ENCODE results near the gene FGG.

Gene FGG

DNA sequence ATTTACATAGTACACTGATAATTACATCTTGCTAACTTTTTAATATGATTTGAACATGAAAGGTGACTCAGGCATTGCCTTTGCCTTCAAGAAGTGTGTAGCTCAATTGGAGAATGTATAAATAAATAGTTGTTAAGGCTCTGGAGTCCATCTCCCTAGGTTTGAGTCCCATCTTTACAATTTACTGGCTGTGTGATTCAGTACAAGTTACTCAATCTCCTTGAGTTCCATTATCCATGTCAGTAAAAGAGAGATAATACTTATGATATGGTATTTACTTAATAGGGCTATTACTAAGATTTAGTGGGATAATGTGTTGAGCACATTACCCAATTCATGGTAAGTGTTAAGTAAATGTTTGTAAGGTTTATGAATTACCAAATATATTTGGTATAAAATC, 1.9 kb upstream of the FGG start:
- H3K4me3 ChIP-seq (ENCODE audit: low read depth, low read length) = no peak overlapping the region
- TF ChIP-seq, protein P1, sequence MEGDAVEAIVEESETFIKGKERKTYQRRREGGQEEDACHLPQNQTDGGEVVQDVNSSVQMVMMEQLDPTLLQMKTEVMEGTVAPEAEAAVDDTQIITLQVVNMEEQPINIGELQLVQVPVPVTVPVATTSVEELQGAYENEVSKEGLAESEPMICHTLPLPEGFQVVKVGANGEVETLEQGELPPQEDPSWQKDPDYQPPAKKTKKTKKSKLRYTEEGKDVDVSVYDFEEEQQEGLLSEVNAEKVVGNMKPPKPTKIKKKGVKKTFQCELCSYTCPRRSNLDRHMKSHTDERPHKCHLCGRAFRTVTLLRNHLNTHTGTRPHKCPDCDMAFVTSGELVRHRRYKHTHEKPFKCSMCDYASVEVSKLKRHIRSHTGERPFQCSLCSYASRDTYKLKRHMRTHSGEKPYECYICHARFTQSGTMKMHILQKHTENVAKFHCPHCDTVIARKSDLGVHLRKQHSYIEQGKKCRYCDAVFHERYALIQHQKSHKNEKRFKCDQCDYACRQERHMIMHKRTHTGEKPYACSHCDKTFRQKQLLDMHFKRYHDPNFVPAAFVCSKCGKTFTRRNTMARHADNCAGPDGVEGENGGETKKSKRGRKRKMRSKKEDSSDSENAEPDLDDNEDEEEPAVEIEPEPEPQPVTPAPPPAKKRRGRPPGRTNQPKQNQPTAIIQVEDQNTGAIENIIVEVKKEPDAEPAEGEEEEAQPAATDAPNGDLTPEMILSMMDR (IDR thresholded peaks at IDR 0.05; ENCODE audit: low read depth, low read length, missing control alignments) = no peak
- DNase-seq (ENCODE audit: low read depth) = no peak

DNA sequence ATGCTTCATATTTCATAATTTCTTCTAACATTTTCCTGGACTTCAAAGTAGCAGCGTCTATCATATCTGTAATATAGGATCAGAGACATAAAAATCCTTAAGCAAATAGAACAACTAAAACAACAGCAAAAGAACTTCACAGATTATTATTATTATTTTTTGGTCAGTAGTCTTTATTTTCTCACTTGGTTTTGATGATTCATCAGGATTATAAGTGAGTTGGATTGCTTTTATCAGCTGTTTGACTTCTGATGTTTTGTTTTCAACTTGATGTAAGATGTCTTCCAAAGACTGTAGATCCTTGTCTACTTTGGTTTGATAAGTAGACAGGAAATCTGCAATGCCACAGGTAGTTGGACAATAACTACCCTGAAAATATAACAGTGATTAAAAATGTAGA, 623 bp downstream of the FGG start:
- DNase-seq (ENCODE audit: low read depth) = no peak
- TF ChIP-seq, protein P1 (IDR thresholded peaks at IDR 0.05; ENCODE audit: low read depth, low read length, missing control alignments) = no peak

DNA sequence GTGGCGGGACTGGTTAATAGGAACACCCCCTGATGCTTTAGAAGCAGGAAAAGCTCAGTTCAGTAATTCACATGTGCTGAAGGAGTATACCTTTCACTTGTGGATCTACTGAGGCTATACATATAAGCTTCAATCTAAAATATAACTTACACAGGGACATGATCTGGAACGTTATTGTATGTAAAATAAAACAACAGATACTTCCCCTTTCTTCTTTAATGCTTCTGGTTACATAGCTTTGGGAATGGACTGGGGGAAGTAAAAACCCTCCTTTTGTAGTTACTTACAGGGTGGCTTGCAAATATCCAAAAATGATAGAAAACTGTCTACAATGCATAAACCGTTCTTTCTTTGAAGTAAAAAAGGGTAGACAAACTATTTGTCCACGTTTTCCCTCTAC, 1.9 kb downstream of the FGG start:
- no peak for DNase-seq (ENCODE audit: low read depth)
- TF ChIP-seq, protein P1 (IDR thresholded peaks at IDR 0.05; ENCODE audit: low read depth, low read length, missing control alignments) = no peak
- H3K4me3 ChIP-seq (ENCODE audit: low read depth, low read length) = no peak overlapping the region

More for the DNA sequence above, 623 bp downstream of the FGG start:
- no peak overlapping the region for H3K4me3 ChIP-seq (ENCODE audit: low read depth, low read length)

DNA sequence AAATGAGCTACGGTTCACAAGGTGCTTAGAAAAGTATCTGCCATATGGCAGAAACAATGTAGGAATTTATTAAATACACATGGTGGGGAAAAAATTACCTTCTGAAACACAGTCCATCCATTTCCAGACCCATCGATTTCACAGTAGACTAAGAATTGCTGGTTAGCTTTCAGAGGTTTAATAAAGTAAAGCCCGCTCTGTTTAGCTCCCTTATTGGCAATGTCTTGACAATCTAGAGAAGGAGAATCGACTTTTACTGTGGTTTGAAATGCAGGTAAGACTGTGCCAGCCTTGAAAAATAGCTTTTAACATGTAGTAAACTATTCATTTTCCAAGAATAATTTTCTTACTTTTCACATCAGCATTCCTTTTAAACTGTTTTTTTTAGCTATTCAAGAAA, 2.9 kb downstream of the FGG start:
- TF ChIP-seq, protein P1 (IDR thresholded peaks at IDR 0.05; ENCODE audit: low read depth, low read length, missing control alignments) = no peak
- no peak overlapping the region for H3K4me3 ChIP-seq (ENCODE audit: low read depth, low read length)
- DNase-seq (ENCODE audit: low read depth) = no peak

DNA sequence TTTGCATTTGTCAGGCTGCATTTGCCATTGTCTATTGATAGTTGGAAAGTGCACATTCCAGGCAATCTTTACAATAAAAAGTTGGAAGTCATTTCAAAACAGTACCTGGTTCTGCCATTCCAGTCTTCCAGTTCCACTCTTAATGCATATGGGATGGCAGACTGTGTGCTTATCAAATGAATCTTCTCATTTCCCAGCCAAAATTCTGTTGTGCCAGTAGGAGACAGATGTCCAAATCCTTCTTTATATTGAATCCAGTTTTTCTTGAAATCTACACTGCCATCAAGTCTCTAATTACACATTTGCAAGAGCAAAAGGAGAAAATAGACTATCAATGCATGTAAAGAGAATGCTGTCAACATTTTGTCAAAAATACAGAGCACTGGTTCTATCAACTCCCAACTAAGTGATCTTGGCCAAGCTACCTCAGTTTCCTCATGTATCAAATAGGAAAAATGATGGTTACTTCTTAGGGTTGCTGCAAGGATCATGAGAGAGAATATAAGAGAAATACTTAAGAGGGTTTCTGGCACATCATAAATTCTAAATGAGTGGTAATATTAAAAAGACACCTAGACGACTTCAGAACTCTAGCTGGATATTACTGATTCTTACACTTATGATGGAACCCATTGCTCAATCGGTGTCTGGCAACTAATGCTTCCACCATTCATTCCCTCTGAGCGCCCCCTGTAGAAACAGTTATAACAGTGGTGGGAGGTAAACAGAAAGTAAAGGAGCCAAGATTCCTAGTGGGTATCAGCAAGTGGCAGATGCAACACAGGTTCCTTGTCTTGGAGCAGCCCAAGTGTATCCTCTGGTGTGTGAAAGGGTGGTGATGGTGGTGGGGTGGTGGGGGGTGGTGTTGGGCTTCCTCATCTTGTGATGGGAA, 3.8 kb downstream of the FGG start:
- no peak for DNase-seq (ENCODE audit: low read depth)
- TF ChIP-seq, protein P1 (IDR thresholded peaks at IDR 0.05; ENCODE audit: low read depth, low read length, missing control alignments) = no peak

DNA sequence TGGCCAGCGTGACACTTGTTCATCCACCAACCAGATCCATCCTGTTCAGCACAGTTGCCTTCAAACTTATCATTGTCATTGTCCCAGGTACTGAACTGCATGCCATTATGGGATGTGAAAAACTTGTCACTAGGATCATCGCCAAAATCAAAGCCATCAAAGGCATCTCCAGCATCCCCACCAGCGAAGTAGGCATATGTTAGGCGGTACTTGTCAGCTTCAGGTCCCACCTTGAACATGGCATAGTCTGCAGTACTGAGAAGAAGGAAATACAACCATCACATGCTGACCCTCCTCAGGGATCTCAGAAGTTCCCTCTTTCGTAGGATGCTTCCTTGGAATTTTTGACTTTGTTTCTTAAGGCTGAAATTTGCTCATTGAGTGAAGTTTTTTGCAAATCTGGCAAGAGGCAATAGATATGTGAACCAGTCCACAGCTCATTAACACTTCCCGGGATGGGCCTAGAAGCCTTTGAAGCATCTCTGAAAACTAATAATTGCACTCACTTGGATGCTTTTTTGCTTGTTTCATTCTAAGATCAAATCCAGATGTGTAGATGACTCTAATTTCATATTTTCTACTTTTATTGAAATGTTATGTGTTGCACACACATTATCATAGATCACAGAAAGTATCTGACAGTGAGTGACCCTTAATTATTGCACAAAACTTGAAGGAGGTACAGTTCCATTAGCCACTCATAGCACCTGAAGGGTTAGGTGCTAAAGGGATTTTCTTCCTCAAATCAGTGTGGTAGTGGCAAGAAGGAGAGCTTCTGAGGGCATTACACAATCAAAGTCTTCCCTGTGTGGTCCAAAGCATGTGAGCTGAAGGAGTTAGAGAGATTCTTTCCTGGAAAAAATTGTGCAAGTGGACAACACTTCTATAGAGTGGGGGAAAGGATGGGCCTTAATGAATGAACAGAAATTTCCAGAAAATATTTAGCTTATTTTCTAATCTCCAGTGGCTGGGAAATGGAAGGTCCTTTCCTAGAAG, 5.4 kb downstream of the FGG start:
- H3K4me3 ChIP-seq (ENCODE audit: low read depth, low read length) = no peak overlapping the region

More for the DNA sequence above, 3.8 kb downstream of the FGG start:
- H3K4me3 ChIP-seq (ENCODE audit: low read depth, low read length) = no peak overlapping the region

More for the DNA sequence above, 5.4 kb downstream of the FGG start:
- no peak for DNase-seq (ENCODE audit: low read depth)
- TF ChIP-seq, protein P1 (IDR thresholded peaks at IDR 0.05; ENCODE audit: low read depth, low read length, missing control alignments) = no peak

All from GM12864 (cell line).